Ovary (tissue), 9 donors: Measurements from ENCODE around the gene FAH. TPM values are rescaled to one million over a fixed set of nuclear protein-coding genes. Genes with fewer than 3 reads are reported as not detected.

Experiments
- DNase-seq, 5 donors: peaks; one replicate each; pipeline ENCODE4 v3.0.0-alpha.2; 2019 to 2020
- H3K27ac ChIP-seq, 2 donors: fragments of 200-600 bp; one replicate each; pipeline versions ENCODE4 v1.5.1 to v1.8.0; 2019 to 2022
- H3K27me3 ChIP-seq: fragments of 200-600 bp; one replicate; pipeline ENCODE4 v1.8.0; 2022
- H3K36me3 ChIP-seq: fragments of 200-600 bp; sonication (generic); one replicate; pipeline ENCODE4 v1.5.1; 2019
- H3K4me1 ChIP-seq: one replicate; pipeline ENCODE4 v1.8.1; 2013; ENCODE audit warnings: mild to moderate bottlenecking, moderate library complexity; ENCODE audit not compliant: insufficient read depth
- H3K4me3 ChIP-seq: fragments of 200-600 bp; sonication (generic); one replicate; pipeline ENCODE4 v1.5.1; 2017
- H3K9me3 ChIP-seq, 2 donors: fragments of 200-600 bp in 1 of 2; sonication (generic) in 1 of 2; one replicate each; pipeline versions ENCODE4 v1.5.1 to v1.8.1; 2013 to 2019; ENCODE audit warnings: mild to moderate bottlenecking in 1 of 2, moderate library complexity in 1 of 2
- EP300 ChIP-seq: sonication (generic); formaldehyde crosslinking; IDR thresholded peaks from one replicate; pipeline ENCODE4 v1.6.1; 2017; ENCODE audit warnings: antibody characterized with exemption
- POLR2A ChIP-seq: fragments of 450-650 bp; IDR thresholded peaks from one replicate; pipeline ENCODE4 v1.6.1; 2017; ENCODE audit warnings: antibody characterized with exemption, mild to moderate bottlenecking, moderate library complexity
- WGBS, 3 donors: extraction: QIAGEN DNeasy Blood & Tissue Kit in 1 of 3; methylation state at CpG; one replicate each; pipeline versions ENCODE4 v1.1.5 to v1.1.7; 2013 to 2017; 5-methylcytosine and 5-hydroxymethylcytosine counted together
- intact Hi-C, 4 donors: fragments of 100-400 bp; cut with DNase I; formaldehyde crosslinking; loops; one replicate each; pipeline versions ENCODE4 v1.11.0 to v1.15.1; 2022 to 2023
- polyA plus RNA-seq, 2 donors: library from polyadenylated mRNA; stranded (reverse); fragments of 200-250 nt in 1 of 2; fragments of 350-450 nt in 1 of 2; fragmentation: Illumina TruSeq in 1 of 2; extraction: RNeasy Lipid Tissue Mini Kit (QIAGEN cat#74804) in 1 of 2; gene quantifications; one replicate each; pipeline ENCODE4 v1.2.3, GENCODE V29; 2013 to 2014
- total RNA-seq, 7 donors: library from RNA; depleted of rRNA in 2 of 7; stranded (reverse); fragments of >200 nt in 2 of 7; fragmentation: NEBNext Ultra II Directional in 3 of 7; extraction: Animal tissue kit (Norgen Biotek cat#: 25700) in 3 of 7; gene quantifications; one replicate each; pipeline versions ENCODE4 v1.1.0 to v1.2.4, GENCODE V29; 2016 to 2023
- TF ChIP-seq, protein P1 (sequence below), 3 donors: fragments of 450-650 bp in 2 of 3; fragments of 200-600 bp in 1 of 3; IDR thresholded peaks; one replicate each; pipeline versions ENCODE4 v1.5.1 to v1.8.0; 2016 to 2022; ENCODE audit warnings: antibody characterized with exemption in 3 of 3, mild to moderate bottlenecking in 1 of 3
- donor health status: DM: no; HTN: no; CAD: no; lungs with moderate emphysema.
- donor health status: DM: no; HTN: no; CAD: no.
- donor health status: Bipolar disorder and iron deficiency.
- donor health status: DM: yes; HTN: yes; CAD: no.
- donor health status: DM: no; HTN: no; CAD: no.
- donor health status: DM: yes; HTN: yes; CAD: no.

The FAH gene
- total and polyA plus RNA-seq, 9 donors = 19.0 to 47.2 (median 30.8) TPM

DNA sequence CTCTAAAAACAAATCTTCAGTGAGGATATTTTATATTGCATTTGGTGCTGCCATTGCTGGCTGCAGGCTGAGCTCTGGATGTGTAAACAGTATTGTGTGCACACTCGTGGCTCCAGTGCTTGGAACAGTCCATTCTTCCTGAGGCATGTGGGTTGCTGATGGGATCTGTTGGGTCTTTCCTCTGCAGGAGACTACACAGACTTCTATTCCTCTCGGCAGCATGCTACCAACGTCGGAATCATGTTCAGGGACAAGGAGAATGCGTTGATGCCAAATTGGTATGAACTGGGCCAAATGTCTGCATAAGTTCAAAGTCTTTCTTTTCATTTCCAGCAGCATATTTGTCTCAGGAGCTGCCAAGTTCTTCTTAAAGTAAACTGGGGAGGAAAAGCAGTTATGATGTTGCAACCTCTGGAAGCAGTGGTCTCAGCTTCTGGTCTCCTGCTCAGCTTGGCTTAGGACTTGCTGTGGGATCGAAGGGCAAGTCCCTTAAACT is 9.3 kb downstream of the FAH start:
- H3K36me3 ChIP-seq = no peaks in the 10 kb centered on the region
- WGBS, 3 donors = 17 to 24% (median 20%) methylated on average over 6 of the region's 6 CpGs
- no peak overlapping the region for H3K27ac ChIP-seq

DNA sequence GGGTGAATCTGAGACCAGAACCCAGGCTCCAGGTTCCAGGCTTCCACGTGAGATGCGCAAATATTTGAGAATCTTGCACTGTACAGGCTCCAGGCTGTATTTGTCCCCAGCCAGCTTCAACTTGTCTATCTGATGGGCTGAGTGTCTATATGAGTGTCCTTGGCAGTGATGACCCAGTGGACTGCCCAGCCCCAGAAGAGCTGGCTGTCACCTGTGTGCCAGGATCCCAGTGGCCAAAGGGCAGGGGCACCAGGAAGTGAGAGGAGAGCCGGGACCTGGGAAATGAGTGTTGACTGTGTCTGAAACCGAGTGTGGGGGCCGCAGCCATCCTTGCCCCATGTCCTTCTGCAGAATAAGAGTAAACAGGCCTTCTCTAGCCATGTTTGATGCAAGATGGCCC is 10.4 kb downstream of the FAH start:
- Histone ChIP-seq H3K27me3 (no peaks in the 10 kb centered on the region), H3K27ac (no peak overlapping the region), H3K9me3 (no peaks in the 10 kb centered on the region), H3K4me1 (no peaks in the 10 kb centered on the region), H3K36me3 (no peaks in the 10 kb centered on the region), H3K4me3 (no peak overlapping the region)
- intact Hi-C loops = loop anchor here in 1 of 4 donors (10.0 kb wide), 1 partner anchor 242 kb away; the partner anchor contains the start of gene ARNT2
- DNase-seq = no peak
- 83 to 93% (median 86%) methylated on average over 5 of the region's 5 CpGs for WGBS, 3 donors
- TF ChIP-seq EP300 = no peak
- TF ChIP-seq, protein P1, sequence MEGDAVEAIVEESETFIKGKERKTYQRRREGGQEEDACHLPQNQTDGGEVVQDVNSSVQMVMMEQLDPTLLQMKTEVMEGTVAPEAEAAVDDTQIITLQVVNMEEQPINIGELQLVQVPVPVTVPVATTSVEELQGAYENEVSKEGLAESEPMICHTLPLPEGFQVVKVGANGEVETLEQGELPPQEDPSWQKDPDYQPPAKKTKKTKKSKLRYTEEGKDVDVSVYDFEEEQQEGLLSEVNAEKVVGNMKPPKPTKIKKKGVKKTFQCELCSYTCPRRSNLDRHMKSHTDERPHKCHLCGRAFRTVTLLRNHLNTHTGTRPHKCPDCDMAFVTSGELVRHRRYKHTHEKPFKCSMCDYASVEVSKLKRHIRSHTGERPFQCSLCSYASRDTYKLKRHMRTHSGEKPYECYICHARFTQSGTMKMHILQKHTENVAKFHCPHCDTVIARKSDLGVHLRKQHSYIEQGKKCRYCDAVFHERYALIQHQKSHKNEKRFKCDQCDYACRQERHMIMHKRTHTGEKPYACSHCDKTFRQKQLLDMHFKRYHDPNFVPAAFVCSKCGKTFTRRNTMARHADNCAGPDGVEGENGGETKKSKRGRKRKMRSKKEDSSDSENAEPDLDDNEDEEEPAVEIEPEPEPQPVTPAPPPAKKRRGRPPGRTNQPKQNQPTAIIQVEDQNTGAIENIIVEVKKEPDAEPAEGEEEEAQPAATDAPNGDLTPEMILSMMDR (IDR thresholded peaks at IDR 0.05) = no peak
- no peak for TF ChIP-seq POLR2A

More for the DNA sequence above, 9.3 kb downstream of the FAH start:
- no peaks in the 10 kb centered on the region for H3K27me3 ChIP-seq
- H3K4me3 ChIP-seq = no peak overlapping the region
- TF ChIP-seq POLR2A (no peak), EP300 (no peak)
- TF ChIP-seq, protein P1 (IDR thresholded peaks at IDR 0.05) = no peak
- no peaks in the 10 kb centered on the region for H3K4me1 ChIP-seq
- no peaks in the 10 kb centered on the region for H3K9me3 ChIP-seq
- intact Hi-C loops = loop anchor here in 1 of 4 donors (10.0 kb wide), 1 partner anchor 243 kb away; the partner anchor contains the start of gene ARNT2
- peak in 1 of 5 donors; percentile 42 for DNase-seq

DNA sequence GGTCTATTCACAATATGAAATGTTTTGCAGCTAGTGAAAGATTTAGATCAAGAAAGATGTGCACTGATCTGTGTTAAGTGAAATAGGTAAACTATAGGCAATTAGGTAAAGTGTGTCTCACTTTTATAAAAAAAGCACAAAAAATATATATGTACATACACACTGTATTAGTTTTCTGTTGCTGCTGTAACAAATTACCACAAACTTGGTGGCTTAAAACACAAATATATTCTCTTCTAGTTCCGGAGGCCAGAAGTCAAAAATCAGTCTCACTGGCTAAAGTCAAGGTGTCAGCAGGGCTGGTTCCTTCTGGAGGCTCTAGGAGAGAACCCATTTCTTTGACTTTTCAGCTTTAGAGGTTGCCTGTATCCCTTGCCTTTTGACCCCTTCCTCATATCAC is 11.1 kb downstream of the FAH start:
- Histone ChIP-seq H3K4me3 (no peak overlapping the region), H3K9me3 (no peaks in the 10 kb centered on the region), H3K36me3 (no peaks in the 10 kb centered on the region), H3K27ac (no peak overlapping the region), H3K4me1 (no peaks in the 10 kb centered on the region), H3K27me3 (no peaks in the 10 kb centered on the region)
- DNase-seq = no peak
- TF ChIP-seq EP300 (no peak), POLR2A (no peak)
- TF ChIP-seq, protein P1 (IDR thresholded peaks at IDR 0.05) = no peak
- whole genome bisulfite sequencing, 3 donors = 92 to 100% (median 96%) methylated on average over 1 of the region's 1 CpG
- intact Hi-C loops = loop anchor here in 1 of 4 donors (10.0 kb wide), 1 partner anchor 241 kb away; the partner anchor contains the start of gene ARNT2

DNA sequence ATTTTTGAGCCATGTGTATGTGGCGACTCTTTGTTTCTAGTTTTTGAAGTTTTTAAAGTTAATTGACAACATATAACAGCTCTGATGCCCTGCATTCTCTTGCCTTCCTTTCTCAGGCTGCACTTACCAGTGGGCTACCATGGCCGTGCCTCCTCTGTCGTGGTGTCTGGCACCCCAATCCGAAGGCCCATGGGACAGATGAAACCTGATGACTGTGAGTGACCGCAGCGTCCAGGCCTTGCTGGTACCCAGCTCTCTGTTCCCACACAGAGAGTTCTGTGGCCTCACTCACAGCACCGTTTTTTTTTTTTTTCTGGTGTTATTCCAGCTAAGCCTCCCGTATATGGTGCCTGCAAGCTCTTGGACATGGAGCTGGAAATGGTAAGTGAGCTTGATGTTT is 15.1 kb downstream of the FAH start:
- WGBS, 3 donors = 93 to 96% (median 94%) methylated on average over 8 of the region's 8 CpGs
- DNase-seq = no peak
- no peak overlapping the region for H3K27ac ChIP-seq
- intact Hi-C loops = loop anchor here in 1 of 4 donors (10.0 kb wide), 1 partner anchor 237 kb away; the partner anchor contains the start of gene ARNT2
- no peaks in the 10 kb centered on the region for H3K27me3 ChIP-seq
- no peaks in the 10 kb centered on the region for H3K36me3 ChIP-seq
- no peaks in the 10 kb centered on the region for H3K4me1 ChIP-seq
- H3K9me3 ChIP-seq = no peaks in the 10 kb centered on the region
- TF ChIP-seq EP300 = no peak
- TF ChIP-seq POLR2A = no peak
- TF ChIP-seq, protein P1 (IDR thresholded peaks at IDR 0.05) = no peak
- no peak overlapping the region for H3K4me3 ChIP-seq
